Muscle of back (tissue), 11 donors: ENCODE results near the gene RPTOR. TPM values are rescaled to one million over a fixed set of nuclear protein-coding genes. Genes with fewer than 3 reads are reported as not detected.
A peak's percentile ranks its signal among the peaks of the same experiment; 100 is the strongest.

ENCODE experiments used
- DNase-seq, 3 donors: peaks; one replicate each; pipeline versions ENCODE4 v3.0.0 to v3.0.0-alpha.2; 2013
- polyA plus RNA-seq, 10 donors: library from polyadenylated mRNA; unstranded; fragments of 120-200 nt; gene quantifications; one replicate each; pipeline ENCODE4 v1.2.1, GENCODE V29; 2013; ENCODE audit not compliant: insufficient read length in 10 of 10

The RPTOR gene
- polyA plus RNA-seq, 10 donors: 18.8 to 24.3 (median 21.2) TPM

DNA sequence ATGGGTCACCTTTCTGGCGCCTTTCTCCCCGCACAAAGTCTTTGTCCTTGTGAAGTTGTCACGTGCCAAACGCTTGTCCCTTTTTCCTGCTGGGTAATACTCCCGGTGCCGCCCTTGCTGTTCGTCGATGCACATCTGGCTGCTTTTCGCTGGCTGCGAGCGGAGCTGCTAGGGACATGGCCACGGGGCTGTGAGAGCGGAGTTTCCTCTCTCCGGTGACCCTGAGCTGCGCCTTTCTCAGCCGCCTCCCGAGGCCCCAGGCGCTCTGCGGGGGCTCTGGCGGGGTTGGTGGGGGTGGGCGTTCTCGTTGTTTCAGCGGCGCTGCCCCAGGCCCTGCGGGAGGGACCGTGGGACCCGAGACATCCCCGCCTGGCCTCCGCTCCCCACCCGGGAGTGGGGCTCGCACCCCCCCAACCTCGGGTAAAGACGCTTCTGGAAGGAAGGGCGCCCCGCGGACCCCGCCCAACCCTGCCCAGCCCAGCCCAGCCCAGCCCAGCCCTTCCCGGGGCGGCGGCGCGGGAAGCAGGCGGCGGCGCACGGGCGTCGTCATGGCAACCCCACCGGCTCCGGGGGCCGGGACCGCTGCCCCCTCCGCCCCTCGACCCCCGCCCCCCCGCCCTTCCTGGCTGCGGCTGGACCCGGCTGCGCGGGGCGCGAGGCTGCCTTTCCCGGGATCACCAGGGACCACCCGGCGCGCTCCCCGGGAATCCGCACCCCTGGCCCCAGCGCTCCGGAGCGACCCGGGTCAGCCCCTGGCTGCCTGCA is 459.3 kb downstream of the RPTOR start:
- no peak for DNase-seq

DNA sequence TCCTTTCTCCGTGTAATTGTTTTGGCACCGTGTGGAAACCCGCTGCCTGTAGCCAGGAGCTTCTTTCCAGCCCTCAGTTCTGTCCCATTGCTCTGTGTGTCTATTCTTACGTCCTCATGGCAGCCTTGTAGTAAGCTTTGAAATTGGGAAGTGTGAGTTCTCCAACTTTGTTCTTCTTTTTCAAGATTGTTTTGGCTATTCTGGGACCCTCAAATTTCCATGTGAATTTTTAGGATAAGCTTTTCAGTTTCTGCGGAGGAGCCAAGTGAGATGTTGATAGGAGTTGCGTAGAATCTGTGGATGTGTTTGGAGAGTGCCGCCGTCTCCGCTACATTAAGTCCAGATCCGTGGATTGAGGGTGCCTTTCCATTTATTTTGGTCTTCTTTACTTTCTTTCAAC is 462.3 kb downstream of the RPTOR start:
- no peak for DNase-seq

DNA sequence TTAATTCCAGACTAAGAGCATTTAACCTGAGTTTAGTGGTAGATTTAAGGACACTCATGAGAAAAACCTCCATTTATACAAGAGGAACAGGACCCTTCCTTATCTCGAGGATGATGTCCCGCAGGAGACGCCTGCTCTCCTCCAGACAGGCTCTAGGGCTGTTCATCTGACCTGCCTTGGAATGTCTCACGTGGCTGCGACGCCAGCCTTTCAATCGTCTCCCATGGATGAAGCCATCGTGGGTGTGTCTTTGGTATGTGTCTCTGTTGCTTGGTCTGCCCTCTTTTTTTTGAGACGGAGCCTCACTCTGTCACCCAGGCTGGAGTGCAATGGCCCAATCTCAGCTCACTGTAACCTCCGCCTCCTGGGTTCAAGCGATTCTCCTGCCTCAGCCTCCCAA is 463.5 kb downstream of the RPTOR start:
- no peak for DNase-seq

DNA sequence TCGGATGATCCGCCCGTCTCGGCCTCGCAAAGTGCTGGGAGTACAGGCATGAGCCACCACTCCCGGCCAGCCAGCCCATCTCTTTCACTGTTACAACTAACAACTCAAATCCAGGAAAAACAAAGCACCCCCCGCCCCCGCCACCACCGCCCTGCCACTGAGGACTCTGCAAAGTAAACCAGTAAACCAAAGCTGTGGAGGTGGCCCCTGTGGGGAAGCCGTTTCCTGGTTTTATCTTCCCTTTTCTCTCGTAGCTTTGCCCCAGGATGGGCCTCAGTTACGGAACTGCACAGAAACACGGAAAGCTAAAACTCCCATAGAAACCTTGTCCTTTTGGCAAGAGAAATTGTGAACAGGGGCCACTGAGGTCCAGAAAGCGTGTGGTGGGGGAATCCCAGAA is 464.5 kb downstream of the RPTOR start:
- no peak for DNase-seq

DNA sequence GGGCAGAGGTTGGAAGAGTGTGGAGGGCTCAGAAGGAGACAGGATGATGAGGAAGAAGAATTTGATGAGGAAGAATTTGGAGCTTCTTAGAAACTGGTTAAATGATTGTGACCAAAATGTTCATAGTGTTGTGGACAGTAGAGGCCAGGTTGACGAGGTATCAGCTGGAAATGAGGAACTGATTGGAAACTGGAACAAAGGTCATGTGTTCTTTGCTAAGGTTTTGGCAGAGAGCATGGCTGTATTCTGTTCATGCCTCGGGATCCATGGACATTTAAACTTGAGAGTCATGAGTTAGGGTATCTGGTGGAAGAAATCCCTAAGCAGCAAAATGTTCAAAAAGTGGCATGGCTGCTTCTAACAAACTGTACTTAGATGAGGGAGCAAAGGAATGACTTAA is 466.3 kb downstream of the RPTOR start:
- no peak for DNase-seq

DNA sequence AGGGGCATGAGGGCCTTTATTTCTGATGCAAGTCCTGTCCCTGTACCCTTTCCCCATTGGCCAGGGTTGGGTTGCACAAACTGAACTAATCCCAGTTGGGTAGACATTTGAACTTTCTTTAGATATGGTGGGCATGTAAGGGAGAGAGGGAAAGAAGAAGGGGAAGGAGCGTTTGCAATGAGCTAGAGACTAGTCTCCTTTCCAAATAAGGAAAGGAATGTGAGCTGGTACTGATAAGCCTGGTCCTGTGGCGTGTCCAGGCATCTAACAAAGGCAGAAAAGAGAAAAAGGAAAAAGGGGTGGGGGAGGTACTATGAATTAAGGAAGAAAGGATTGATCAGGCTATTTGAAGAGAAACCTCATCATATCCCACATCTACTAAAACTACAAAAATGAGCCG is 467.3 kb downstream of the RPTOR start:
- DNase-seq: no peak

DNA sequence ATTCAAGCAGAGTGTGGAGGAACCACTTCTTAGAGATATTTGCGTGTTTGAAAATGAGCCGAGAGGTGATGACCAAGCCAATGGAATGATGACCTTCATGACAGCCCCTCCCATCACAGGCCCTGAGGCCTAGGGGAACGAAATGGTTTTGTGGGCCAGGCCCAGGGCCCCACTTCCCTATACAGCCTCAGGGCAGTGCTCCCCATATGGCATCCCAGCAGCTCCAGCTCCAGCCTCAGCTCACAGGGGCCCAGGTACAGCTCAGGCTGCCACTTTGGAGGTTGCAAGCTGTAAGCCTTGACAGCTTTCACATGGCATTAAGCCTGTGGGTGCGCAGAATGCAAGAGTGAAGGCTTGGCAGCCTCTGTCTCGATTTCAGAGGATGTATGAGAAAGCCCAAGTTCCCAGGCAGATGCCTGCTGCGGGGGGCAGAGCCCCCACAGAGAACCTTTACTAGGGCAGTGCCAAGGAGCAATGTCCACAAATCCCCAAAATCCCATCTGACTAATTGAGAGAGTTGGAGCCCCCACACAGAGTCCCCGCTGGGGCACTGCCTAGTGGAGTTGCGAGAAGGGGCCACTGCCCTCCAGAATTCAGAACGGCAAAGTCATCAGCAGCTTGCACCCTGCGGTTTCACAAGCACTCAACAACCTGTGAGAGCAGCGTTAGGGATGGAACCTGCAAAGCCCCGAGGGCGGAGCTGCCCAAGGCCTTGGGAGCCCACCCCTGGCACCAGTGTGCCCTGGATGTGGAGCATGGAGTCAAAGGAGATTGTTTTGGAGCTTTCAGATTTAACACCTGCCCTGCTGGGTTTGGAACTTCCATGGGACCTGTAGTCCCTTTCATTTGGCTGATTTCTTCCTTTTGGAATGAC is 468.2 kb downstream of the RPTOR start:
- DNase-seq: no peak

DNA sequence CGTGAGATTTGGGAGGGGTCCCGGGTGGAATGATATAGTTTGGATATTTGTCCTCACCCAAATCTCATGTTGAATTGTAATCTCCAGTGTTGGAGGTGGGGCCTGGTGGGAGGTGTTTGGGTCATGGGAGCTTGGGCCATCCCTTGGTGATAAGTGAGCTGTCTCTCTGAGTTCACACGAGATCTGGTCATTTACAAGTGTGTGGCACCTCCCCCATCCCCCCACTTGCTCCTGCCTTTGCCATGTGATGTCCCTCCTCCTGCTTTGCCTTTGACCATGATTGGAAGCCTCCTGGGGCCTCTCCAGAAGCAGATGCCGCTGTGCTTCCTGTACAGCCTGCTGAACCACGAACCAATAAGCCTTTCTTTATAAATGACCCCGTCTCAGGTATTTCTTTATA is 469.0 kb downstream of the RPTOR start:
- DNase-seq: no peak

DNA sequence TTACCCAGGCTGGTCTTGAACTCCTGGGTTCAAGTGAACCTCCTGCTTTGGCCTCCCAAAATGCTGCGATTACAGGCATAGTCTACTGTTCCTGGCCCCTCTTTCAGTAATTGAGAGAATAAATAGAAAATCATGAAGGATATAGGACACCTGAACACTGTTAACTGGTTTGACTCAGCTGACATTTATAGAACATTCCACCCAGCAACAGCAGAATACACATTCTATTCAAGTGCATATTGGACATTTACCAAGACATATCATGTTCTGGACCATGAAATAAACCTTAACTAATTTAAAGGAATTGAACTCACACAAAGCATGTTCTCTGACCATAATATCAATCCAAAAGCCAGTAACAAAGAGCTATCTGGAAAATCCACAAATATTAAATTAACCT is 470.5 kb downstream of the RPTOR start:
- DNase-seq: peak in 1 of 3 donors; percentile 58

Other genes with a start within 250 kb of the RPTOR start
- gene ENDOV, start 129.7 kb upstream of the RPTOR start, polyA plus RNA-seq: 10 to 100 TPM; 15.1 to 22.0 (median 16.1) TPM
- under 1 TPM; 0.12 to 0.58 (median 0.20) TPM for gene NPTX1, start 68.2 kb upstream of the RPTOR start, polyA plus RNA-seq